Measurements from ENCODE around the gene FLNB. TPM values are rescaled to one million over a fixed set of nuclear protein-coding genes. Genes with fewer than 3 reads are reported as not detected.

The FLNB gene
- total and polyA plus RNA-seq, 8 donors = 85.2 to 152 (median 102) TPM

GRCh38 chr3:58175437-58176184, 167.4 kb downstream of the FLNB start:
- DNase-seq = peak; percentile 61 to 80 (median 70)
- TF ChIP-seq CTCF (IDR thresholded peaks at IDR 0.05) = no peak
- 12% methylated on average over 18 of the region's 18 CpGs for WGBS, 2 donors
- Histone ChIP-seq H3K27ac (peak overlapping the region; percentile 53 to 87 (median 80)), H3K4me1 (peaks cover 33 to 51% (median 43%) of the 10 kb centered on the region in 3 donors), H3K9me3 (no peaks in the 10 kb centered on the region), H3K4me3 (no peak overlapping the region), H3K36me3 (peaks cover 0 to 8% (median 0%) of the 10 kb centered on the region in 3 donors), H3K27me3 (no peaks in the 10 kb centered on the region)
- FAIRE-seq = no peak
- peak; percentile 45 to 67 (median 59) for ATAC-seq
- intact Hi-C loops (cut with DNase I) = no loop called here

- intact Hi-C loops (cut with DNase I) = no loop called here
- ATAC-seq (no peak), FAIRE-seq (no peak), DNase-seq (no peak)
- Histone ChIP-seq H3K27me3 (no peaks in the 10 kb centered on the region), H3K4me3 (no peak overlapping the region), H3K36me3 (peaks cover 0 to 2% (median 0%) of the 10 kb centered on the region in 3 donors), H3K27ac (peak overlapping the region; percentile 53 to 87 (median 80)), H3K9me3 (no peaks in the 10 kb centered on the region), H3K4me1 (peaks cover 33 to 51% (median 43%) of the 10 kb centered on the region in 3 donors)
- 68 to 72% methylated on average over 3 of the region's 3 CpGs for WGBS, 2 donors
- TF ChIP-seq CTCF (IDR thresholded peaks at IDR 0.05) = no peak
Measured at GRCh38 chr3:58176185-58176530, 167.9 kb downstream of the FLNB start.

GRCh38 chr3:58176827-58177489, 168.7 kb downstream of the FLNB start:
- peak in 1 of 6 donors; percentile 32 for DNase-seq
- Histone ChIP-seq H3K4me3 (no peak overlapping the region), H3K9me3 (no peaks in the 10 kb centered on the region), H3K36me3 (no peaks in the 10 kb centered on the region), H3K4me1 (peaks cover 33 to 51% (median 43%) of the 10 kb centered on the region in 3 donors), H3K27ac (peak overlapping the region; percentile 53 to 87 (median 80)), H3K27me3 (no peaks in the 10 kb centered on the region)
- TF ChIP-seq CTCF (IDR thresholded peaks at IDR 0.05) = no peak
- intact Hi-C loops (cut with DNase I) = no loop called here
- 91 to 93% methylated on average over 10 of the region's 10 CpGs for WGBS, 2 donors
- no peak for ATAC-seq
- FAIRE-seq = no peak

- no peaks in the 10 kb centered on the region for H3K27me3 ChIP-seq
- H3K4me1 ChIP-seq = peaks cover 33 to 49% (median 43%) of the 10 kb centered on the region in 3 donors
- TF ChIP-seq CTCF (IDR thresholded peaks at IDR 0.05) = peak; percentile 89 to 95 (median 95)
- H3K36me3 ChIP-seq = no peaks in the 10 kb centered on the region
- H3K9me3 ChIP-seq = no peaks in the 10 kb centered on the region
- peak overlapping the region in 1 of 4 donors; percentile 25 for H3K27ac ChIP-seq
- H3K4me3 ChIP-seq = peak overlapping the region in 3 of 4 donors; percentile 9 to 49 (median 35)
- intact Hi-C loops (cut with DNase I) = no loop called here
- ATAC-seq (peak; percentile 57 to 75 (median 70)), FAIRE-seq (no peak), DNase-seq (peak; percentile 82 to 99 (median 92))
- WGBS, 2 donors = 16 to 23% methylated on average over 32 to 46 of the region's 46 CpGs
Measured at GRCh38 chr3:58177747-58178527, 169.7 kb downstream of the FLNB start.

Measured in pancreas (tissue), 10 donors.